Measurements from ENCODE around the gene ZFP62.
"Not testable (repeated sequence)": the region's sequence is repeated elsewhere in the genome, so short reads cannot be mapped to it uniquely, and the experiment has no call there.

The ZFP62 gene

DNA sequence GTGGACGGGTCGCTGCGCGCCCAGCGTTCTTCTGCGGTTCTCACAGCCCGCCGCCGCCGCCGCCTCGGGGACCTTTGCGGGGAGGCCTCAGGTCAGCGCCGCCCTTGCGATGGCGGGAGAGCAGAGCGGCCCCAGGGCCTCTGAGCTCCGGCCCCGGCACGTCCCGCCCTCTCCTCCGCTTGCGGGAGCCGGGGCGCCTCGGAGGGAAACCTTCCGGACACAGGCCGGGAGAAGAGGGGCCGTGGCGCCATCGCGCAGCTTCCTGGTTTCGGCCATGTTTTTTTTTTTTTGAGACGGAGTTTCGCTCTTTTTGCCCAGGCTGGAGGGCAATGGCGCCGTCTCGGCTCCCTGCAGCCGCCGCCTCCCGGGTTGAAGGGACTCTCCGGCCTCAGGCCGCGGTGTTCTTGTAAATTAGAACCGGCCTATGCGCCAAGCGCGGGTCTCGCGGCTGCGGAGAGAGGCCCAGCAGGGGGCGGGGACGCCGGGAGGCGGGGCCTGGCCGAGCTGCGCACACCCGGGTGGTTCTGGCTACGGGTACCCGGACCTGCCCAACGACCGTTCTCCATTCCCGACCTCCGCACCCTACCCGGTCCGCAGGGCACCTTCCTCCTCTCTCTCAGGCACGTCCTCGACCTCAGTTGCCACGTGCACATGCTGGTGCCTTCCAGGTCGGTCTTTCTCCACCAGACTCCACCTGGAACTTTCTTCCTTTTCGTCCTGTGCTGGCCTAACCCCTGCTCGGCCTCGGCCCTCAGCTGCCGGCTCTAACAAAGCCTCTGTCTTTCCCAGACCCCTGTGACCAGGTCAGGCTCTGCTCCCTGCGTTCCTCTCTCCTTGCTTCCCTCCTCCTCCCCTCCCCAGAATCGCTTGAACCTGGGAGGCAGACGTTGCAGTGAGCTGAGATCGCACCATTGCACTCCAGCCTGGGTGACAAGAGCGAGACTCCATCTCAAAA lies 29.7 kb downstream of the ZFP62 start:
- no peaks in the 10 kb centered on the region for H3K9me2 ChIP-seq (replicated peaks; ENCODE audit: insufficient read depth, low read length)
- peak overlapping the region; percentile 90 for H3K4me2 ChIP-seq (ENCODE audit: low read depth, low read length, poor library complexity, severe bottlenecking)
- H2AFZ ChIP-seq (ENCODE audit: low read depth, low read length, severe bottlenecking) = peak overlapping the region; percentile 61
- peak overlapping the region; percentile 77 for H3K4me3 ChIP-seq (ENCODE audit: insufficient read depth, low read length, poor library complexity, severe bottlenecking)
- H3K27me3 ChIP-seq (ENCODE audit: low read length) = no peaks in the 10 kb centered on the region
- peaks cover 31% of the 10 kb centered on the region for H3K79me2 ChIP-seq (ENCODE audit: insufficient read depth, low read length)
- peaks cover 10% of the 10 kb centered on the region for H3F3A ChIP-seq (ENCODE audit: insufficient read depth)
- H3K9ac ChIP-seq (ENCODE audit: low read length) = peak overlapping the region; percentile 95
- no peaks in the 10 kb centered on the region for H4K20me1 ChIP-seq (ENCODE audit: low read depth, low read length)
- H3K36me3 ChIP-seq (ENCODE audit: low read length) = peaks cover 12% of the 10 kb centered on the region
- H3K9me3 ChIP-seq (ENCODE audit: insufficient read depth, low read length) = no peaks in the 10 kb centered on the region
- TF ChIP-seq, protein P1, sequence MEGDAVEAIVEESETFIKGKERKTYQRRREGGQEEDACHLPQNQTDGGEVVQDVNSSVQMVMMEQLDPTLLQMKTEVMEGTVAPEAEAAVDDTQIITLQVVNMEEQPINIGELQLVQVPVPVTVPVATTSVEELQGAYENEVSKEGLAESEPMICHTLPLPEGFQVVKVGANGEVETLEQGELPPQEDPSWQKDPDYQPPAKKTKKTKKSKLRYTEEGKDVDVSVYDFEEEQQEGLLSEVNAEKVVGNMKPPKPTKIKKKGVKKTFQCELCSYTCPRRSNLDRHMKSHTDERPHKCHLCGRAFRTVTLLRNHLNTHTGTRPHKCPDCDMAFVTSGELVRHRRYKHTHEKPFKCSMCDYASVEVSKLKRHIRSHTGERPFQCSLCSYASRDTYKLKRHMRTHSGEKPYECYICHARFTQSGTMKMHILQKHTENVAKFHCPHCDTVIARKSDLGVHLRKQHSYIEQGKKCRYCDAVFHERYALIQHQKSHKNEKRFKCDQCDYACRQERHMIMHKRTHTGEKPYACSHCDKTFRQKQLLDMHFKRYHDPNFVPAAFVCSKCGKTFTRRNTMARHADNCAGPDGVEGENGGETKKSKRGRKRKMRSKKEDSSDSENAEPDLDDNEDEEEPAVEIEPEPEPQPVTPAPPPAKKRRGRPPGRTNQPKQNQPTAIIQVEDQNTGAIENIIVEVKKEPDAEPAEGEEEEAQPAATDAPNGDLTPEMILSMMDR (IDR thresholded peaks at IDR 0.05; ENCODE audit: insufficient read depth, low read length, poor library complexity, severe bottlenecking) = no peak
- TF ChIP-seq EZH2phosphoT487 (conservative IDR thresholded peaks at IDR 0.05; ENCODE audit: low read length) = no peak
- H3K27ac ChIP-seq (ENCODE audit: low read depth, low read length) = peak overlapping the region; percentile 81

DNA sequence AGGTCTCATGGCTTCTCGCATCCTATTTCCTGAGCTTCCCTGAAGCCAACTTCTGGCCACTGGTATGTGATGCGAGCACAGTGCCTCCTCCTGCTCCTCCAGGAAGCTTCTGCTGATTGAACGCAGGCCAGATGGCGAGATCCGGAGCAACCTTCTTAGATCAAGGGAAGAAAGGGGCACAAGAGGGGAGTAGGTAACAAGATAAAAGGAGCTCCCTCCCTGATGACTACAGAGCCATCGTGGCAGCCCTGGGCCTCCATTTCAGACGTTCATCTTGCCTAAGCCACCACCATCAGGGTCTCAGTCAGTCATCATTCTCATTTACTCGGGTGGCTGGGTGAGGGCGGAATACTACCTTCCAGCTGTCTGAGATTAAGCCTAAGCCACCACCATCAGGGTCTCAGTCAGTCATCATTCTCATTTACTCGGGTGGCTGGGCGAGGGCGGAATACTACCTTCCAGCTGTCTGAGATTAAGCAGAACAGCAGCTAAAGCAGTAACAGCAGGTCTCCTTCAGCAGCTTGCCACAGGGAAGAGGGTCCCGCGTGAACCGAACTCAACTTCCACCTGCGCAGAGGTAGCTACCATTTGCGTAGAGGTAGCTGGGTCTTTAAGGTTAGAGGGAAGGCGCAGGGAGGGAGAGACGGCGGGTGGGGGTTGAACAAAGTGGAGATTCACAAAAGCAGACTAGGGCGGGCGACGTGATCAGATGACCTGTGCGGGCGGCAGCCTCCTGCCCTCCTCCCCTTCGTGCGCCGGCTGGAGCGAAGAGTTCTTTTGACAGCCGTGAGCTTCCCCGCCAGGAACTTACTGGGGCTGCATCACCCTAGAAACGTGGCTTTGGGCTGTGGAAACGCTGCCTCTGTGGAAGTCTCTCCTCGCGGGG lies 30.6 kb downstream of the ZFP62 start:
- Histone ChIP-seq H3K4me3 (ENCODE audit: insufficient read depth, low read length, poor library complexity, severe bottlenecking) (peak overlapping the region; percentile 77), H2AFZ (ENCODE audit: low read depth, low read length, severe bottlenecking) (peak overlapping the region; percentile 61), H3F3A (ENCODE audit: insufficient read depth) (peaks cover 10% of the 10 kb centered on the region), H3K4me2 (ENCODE audit: low read depth, low read length, poor library complexity, severe bottlenecking) (peak overlapping the region; percentile 90), H3K36me3 (ENCODE audit: low read length) (peaks cover 10% of the 10 kb centered on the region; the same call in 1 of the 2 replicates), H3K9me2 (replicated peaks; ENCODE audit: insufficient read depth, low read length) (no peaks in the 10 kb centered on the region), H3K27ac (ENCODE audit: low read depth, low read length) (peak overlapping the region; percentile 81), H4K20me1 (ENCODE audit: low read depth, low read length) (no peaks in the 10 kb centered on the region), H3K79me2 (ENCODE audit: insufficient read depth, low read length) (peaks cover 31% of the 10 kb centered on the region), H3K27me3 (ENCODE audit: low read length) (no peaks in the 10 kb centered on the region), H3K9ac (ENCODE audit: low read length) (peak overlapping the region; percentile 95), H3K9me3 (ENCODE audit: insufficient read depth, low read length) (no peaks in the 10 kb centered on the region)
- TF ChIP-seq, protein P1 (IDR thresholded peaks at IDR 0.05; ENCODE audit: insufficient read depth, low read length, poor library complexity, severe bottlenecking) = no peak
- no peak for TF ChIP-seq EZH2phosphoT487 (conservative IDR thresholded peaks at IDR 0.05; ENCODE audit: low read length)

DNA sequence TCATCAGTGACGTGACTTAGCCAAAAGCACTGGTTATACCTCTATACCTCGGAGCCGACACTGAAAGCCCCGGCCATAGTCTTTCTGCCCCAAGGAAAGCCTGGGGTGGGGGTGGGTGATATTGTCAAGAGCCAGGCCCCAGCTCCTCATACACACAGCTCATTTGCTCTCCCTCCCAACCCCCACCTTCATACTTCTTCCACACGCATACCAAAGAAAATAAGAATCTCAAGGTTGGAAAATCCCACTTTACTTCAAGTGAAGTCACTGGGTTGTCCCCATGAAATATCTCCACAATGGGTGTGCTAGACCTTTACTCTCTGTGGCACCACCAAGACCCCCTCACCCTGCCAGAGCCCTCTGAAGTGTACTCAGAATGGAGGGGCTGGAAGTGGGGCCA lies 31.4 kb downstream of the ZFP62 start:
- Histone ChIP-seq H3K27me3 (ENCODE audit: low read length) (no peaks in the 10 kb centered on the region), H3K9me2 (replicated peaks; ENCODE audit: insufficient read depth, low read length) (no peaks in the 10 kb centered on the region), H4K20me1 (ENCODE audit: low read depth, low read length) (no peaks in the 10 kb centered on the region), H3K4me3 (ENCODE audit: insufficient read depth, low read length, poor library complexity, severe bottlenecking) (peak overlapping the region; percentile 77), H3K9ac (ENCODE audit: low read length) (peak overlapping the region; percentile 95; the same call in 1 of the 2 replicates), H3F3A (ENCODE audit: insufficient read depth) (peaks cover 10% of the 10 kb centered on the region), H3K4me2 (ENCODE audit: low read depth, low read length, poor library complexity, severe bottlenecking) (peak overlapping the region; percentile 90), H3K9me3 (ENCODE audit: insufficient read depth, low read length) (no peaks in the 10 kb centered on the region), H3K27ac (ENCODE audit: low read depth, low read length) (no peak overlapping the region), H2AFZ (ENCODE audit: low read depth, low read length, severe bottlenecking) (no peak overlapping the region), H3K36me3 (ENCODE audit: low read length) (peaks cover 10% of the 10 kb centered on the region; the same call in 1 of the 2 replicates), H3K79me2 (ENCODE audit: insufficient read depth, low read length) (peaks cover 31% of the 10 kb centered on the region)
- TF ChIP-seq EZH2phosphoT487 (conservative IDR thresholded peaks at IDR 0.05; ENCODE audit: low read length) = no peak

- H3K4me3 ChIP-seq (ENCODE audit: insufficient read depth, low read length, poor library complexity, severe bottlenecking); H3K9me3 ChIP-seq (ENCODE audit: insufficient read depth, low read length); H3F3A ChIP-seq (ENCODE audit: insufficient read depth); H3K27ac ChIP-seq (ENCODE audit: low read depth, low read length); H3K27me3 ChIP-seq (ENCODE audit: low read length); H3K4me2 ChIP-seq (ENCODE audit: low read depth, low read length, poor library complexity, severe bottlenecking); H4K20me1 ChIP-seq (ENCODE audit: low read depth, low read length); H3K9me2 ChIP-seq (replicated peaks; ENCODE audit: insufficient read depth, low read length); H3K9ac ChIP-seq (ENCODE audit: low read length); H2AFZ ChIP-seq (ENCODE audit: low read depth, low read length, severe bottlenecking): not testable (repeated sequence)
- Histone ChIP-seq H3K36me3 (ENCODE audit: low read length) (peaks cover 10% of the 10 kb centered on the region; the same call in 1 of the 2 replicates), H3K79me2 (ENCODE audit: insufficient read depth, low read length) (peaks cover 27% of the 10 kb centered on the region)
These were observed 32.1 kb downstream of the ZFP62 start for GRCh38 chr5:180828756-180829531.

DNA sequence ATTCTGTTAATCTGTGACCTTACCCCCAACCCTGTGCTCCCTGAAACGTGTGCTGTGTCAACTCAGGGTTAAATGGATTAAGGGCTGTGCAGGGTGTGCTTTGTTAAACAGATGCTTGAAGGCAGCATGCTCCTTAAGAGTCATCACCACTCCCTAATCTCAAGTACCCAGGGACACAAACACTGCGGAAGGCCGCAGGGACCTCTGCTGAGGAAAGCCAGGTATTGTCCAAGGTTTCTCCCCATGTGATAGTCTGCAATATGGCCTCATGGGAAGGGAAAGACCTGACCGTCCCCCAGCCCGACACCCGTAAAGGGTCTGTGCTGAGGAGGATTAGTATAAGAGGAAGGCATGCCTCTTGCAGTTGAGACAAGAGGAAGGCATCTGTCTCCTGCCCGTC lies 33.7 kb downstream of the ZFP62 start:
- not testable (repeated sequence) for H3K4me3 ChIP-seq (ENCODE audit: insufficient read depth, low read length, poor library complexity, severe bottlenecking); H3K9me2 ChIP-seq (replicated peaks; ENCODE audit: insufficient read depth, low read length); H3K9me3 ChIP-seq (ENCODE audit: insufficient read depth, low read length); H3K27ac ChIP-seq (ENCODE audit: low read depth, low read length); H2AFZ ChIP-seq (ENCODE audit: low read depth, low read length, severe bottlenecking); H3F3A ChIP-seq (ENCODE audit: insufficient read depth); H4K20me1 ChIP-seq (ENCODE audit: low read depth, low read length); H3K4me2 ChIP-seq (ENCODE audit: low read depth, low read length, poor library complexity, severe bottlenecking); H3K27me3 ChIP-seq (ENCODE audit: low read length); H3K9ac ChIP-seq (ENCODE audit: low read length)
- peaks cover 20% of the 10 kb centered on the region for H3K79me2 ChIP-seq (ENCODE audit: insufficient read depth, low read length)
- H3K36me3 ChIP-seq (ENCODE audit: low read length) = peaks cover 10% of the 10 kb centered on the region; the same call in 1 of the 2 replicates
